B cell (primary cell): ENCODE measurements around the gene RABL6. TPM values are rescaled to one million over a fixed set of nuclear protein-coding genes. Genes with fewer than 3 reads are reported as not detected.

ENCODE experiments used
- ATAC-seq: fragments of 200-7000 bp; cut with Tn5 transposase; one replicate; pipeline ENCODE4 v1.10.0; 2021; ENCODE audit warnings: low read depth, mild to moderate bottlenecking, moderate number of reproducible peaks, moderate library complexity
- CTCF ChIA-PET: fragments of 350-600 bp; sonication (Branson Sonifier 250); formaldehyde crosslinking; loops from one replicate; lab custom pipeline; 2021; ENCODE audit warnings: antibody characterized with exemption, inconsistent platforms; lab: Charles Lee
- POLR2A ChIA-PET: fragments of 350-600 bp; sonication (Branson Sonifier 250); formaldehyde crosslinking; loops from one replicate; lab custom pipeline; 2021; ENCODE audit warnings: antibody characterized with exemption; lab: Charles Lee
- DNase-seq: peaks from one replicate; pipeline ENCODE4 v3.0.0; 2013
- H2AFZ ChIP-seq: 2 replicates; pipeline ENCODE4 v1.6.1; 2012; ENCODE audit warnings: mild to moderate bottlenecking, low read depth, low read length; ENCODE audit not compliant: insufficient read depth, poor library complexity, severe bottlenecking
- H3K27ac ChIP-seq, 2 donors: 1 replicate in 1 of 2; 2 replicates in 1 of 2; pipeline ENCODE4 v1.5.1; 2012 to 2013; ENCODE audit warnings: low read length in 2 of 2, mild to moderate bottlenecking in 2 of 2, moderate library complexity in 1 of 2
- H3K27me3 ChIP-seq, 4 experiments: fragments of 200-600 bp in 1 of 4; sonication (generic) in 1 of 4; replicated peaks in 1 of 4; 1 replicate in 2 of 4; 2 replicates in 2 of 4; pipeline versions ENCODE4 v1.6.1 to v1.7.0; 2013 to 2016; ENCODE audit warnings: low read length in 3 of 4, mild to moderate bottlenecking in 2 of 4, mixed read lengths in 1 of 4, moderate library complexity in 1 of 4; ENCODE audit not compliant: insufficient read depth in 4 of 4, control insufficient read depth in 3 of 4; ENCODE audit errors: control extremely low read depth in 1 of 4
- H3K36me3 ChIP-seq, 2 experiments: replicated peaks in 1 of 2; 1 replicate in 1 of 2; 2 replicates in 1 of 2; pipeline versions ENCODE4 v1.6.1 to v1.7.1; 2013; ENCODE audit warnings: low read length in 1 of 2; ENCODE audit not compliant: insufficient read depth in 2 of 2, control insufficient read depth in 1 of 2; ENCODE audit errors: control extremely low read depth in 1 of 2, extremely low read depth in 1 of 2
- H3K4me1 ChIP-seq, 2 donors: fragments of 200-600 bp in 1 of 2; sonication (generic) in 1 of 2; 1 replicate in 1 of 2; 2 replicates in 1 of 2; pipeline versions ENCODE4 v1.5.1 to v1.6.1; 2013 to 2017; ENCODE audit warnings: low read length in 2 of 2; ENCODE audit not compliant: control insufficient read depth in 2 of 2, insufficient read depth in 2 of 2
- H3K4me2 ChIP-seq: replicated peaks from 2 replicates; pipeline ENCODE3; 2012; ENCODE audit warnings: mild to moderate bottlenecking, low read depth, low read length; ENCODE audit not compliant: poor library complexity, severe bottlenecking
- H3K4me3 ChIP-seq, 5 experiments: fragments of 200-600 bp in 1 of 5; sonication (generic) in 1 of 5; 1 replicate in 3 of 5; 2 replicates in 2 of 5; pipeline versions ENCODE4 v1.5.1 to v1.7.0; 2011 to 2016; ENCODE audit warnings: low read length in 4 of 5, mild to moderate bottlenecking in 4 of 5, low read depth in 2 of 5, control low read depth in 1 of 5, moderate library complexity in 1 of 5; ENCODE audit not compliant: insufficient read depth in 1 of 5; ENCODE audit errors: control extremely low read depth in 1 of 5, extremely low read depth in 1 of 5
- H3K79me2 ChIP-seq: fragments of 200-600 bp; sonication (generic); one replicate; pipeline ENCODE4 v1.6.0; 2016; ENCODE audit warnings: low read length; ENCODE audit not compliant: control insufficient read depth, insufficient read depth
- H3K9ac ChIP-seq: fragments of 200-600 bp; sonication (generic); 2 replicates; pipeline ENCODE4 v1.6.1; 2017; ENCODE audit warnings: mild to moderate bottlenecking, low read length, moderate library complexity
- H3K9me3 ChIP-seq, 3 donors: one replicate each; pipeline versions ENCODE4 v1.6.1 to v1.7.1; 2013; ENCODE audit warnings: low read length in 2 of 3; ENCODE audit not compliant: control insufficient read depth in 2 of 3, insufficient read depth in 1 of 3; ENCODE audit errors: control extremely low read depth in 1 of 3
- H4K20me1 ChIP-seq: 2 replicates; pipeline ENCODE4 v1.6.0; 2012; ENCODE audit warnings: mild to moderate bottlenecking, low read length; ENCODE audit not compliant: insufficient read depth, control insufficient read depth, poor library complexity, severe bottlenecking
- H3K27ac Mint-ChIP-seq: one replicate; pipeline ENCODE4 v1.8.0; 2021; ENCODE audit warnings: mixed read lengths
- H3K27me3 Mint-ChIP-seq: one replicate; pipeline ENCODE4 v1.8.0; 2021; ENCODE audit warnings: mixed read lengths
- H3K4me1 Mint-ChIP-seq: one replicate; pipeline ENCODE4 v1.8.0; 2021; ENCODE audit warnings: mixed read lengths
- H3K4me3 Mint-ChIP-seq: one replicate; pipeline ENCODE4 v1.8.0; 2021; ENCODE audit warnings: mixed read lengths
- H3K9me3 Mint-ChIP-seq: one replicate; pipeline ENCODE4 v1.8.0; 2022; ENCODE audit warnings: mixed read lengths; ENCODE audit not compliant: insufficient read depth
- EZH2 ChIP-seq: IDR thresholded peaks from 2 replicates; pipeline ENCODE4 v1.6.1; 2012; ENCODE audit warnings: borderline replicate concordance, low read depth, mild to moderate bottlenecking, moderate library complexity, low read length; ENCODE audit not compliant: insufficient read depth, poor library complexity, severe bottlenecking
- WGBS: methylation state at CpG from one replicate; pipeline ENCODE4 v1.1.5; 2013; ENCODE audit warnings: missing lambda C conversion rate; ENCODE audit not compliant: insufficient coverage; 5-methylcytosine and 5-hydroxymethylcytosine counted together
- intact Hi-C: fragments of 100-400 bp; cut with micrococcal nuclease; formaldehyde crosslinking; loops from one replicate; pipeline ENCODE4 v1.10.0; 2022
- polyA plus RNA-seq: library from polyadenylated mRNA; depleted of rRNA; stranded (reverse); fragments of >200 nt; gene quantifications from 2 replicates; pipeline ENCODE4 v1.2.3, GENCODE V29; 2012
- total RNA-seq, 2 donors: library from RNA; stranded (reverse); fragments of 120-200 nt in 1 of 2; gene quantifications; 1 replicate in 1 of 2; 2 replicates in 1 of 2; pipeline versions ENCODE4 v1.2.3 to v1.2.4, GENCODE V29; 2013 to 2022
- TF ChIP-seq, protein P1 (sequence below): fragments of 200-600 bp; IDR thresholded peaks from one replicate; pipeline ENCODE4 v1.8.0; 2022; ENCODE audit warnings: antibody characterized with exemption, mild to moderate bottlenecking

Gene RABL6
- total and polyA plus RNA-seq, 2 donors (not counting 1 experiment from before 2014, with no cell fraction given): 33.6 to 70.5 TPM

DNA sequence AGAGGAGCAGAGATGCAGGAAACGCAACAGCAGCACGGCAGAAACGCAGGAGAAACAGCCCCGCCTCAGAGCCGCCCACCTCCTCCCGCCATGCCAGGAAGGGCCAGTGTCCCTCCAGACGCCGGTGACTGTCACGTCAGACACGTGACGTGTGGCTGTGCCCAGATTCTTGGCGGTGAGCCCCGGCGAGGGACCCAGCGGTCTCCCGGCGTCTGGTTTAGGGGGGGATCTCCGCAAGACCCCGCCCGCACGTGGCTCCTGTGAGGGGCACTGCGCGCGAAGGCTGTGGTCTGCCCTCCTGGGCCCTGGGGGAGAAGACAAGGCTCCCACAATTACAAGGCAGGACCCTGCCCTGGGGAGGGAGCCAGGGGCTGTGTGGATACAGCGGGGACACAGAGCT lies 47.3 kb upstream of the RABL6 start:
- intact Hi-C loops: no loop called here
- H3K4me3 Mint-ChIP-seq: peak overlapping the region; percentile 71
- H2AFZ ChIP-seq: no peak overlapping the region

More for the DNA sequence above, 47.3 kb upstream of the RABL6 start:
- no peak for TF ChIP-seq EZH2
- TF ChIP-seq, protein P1, sequence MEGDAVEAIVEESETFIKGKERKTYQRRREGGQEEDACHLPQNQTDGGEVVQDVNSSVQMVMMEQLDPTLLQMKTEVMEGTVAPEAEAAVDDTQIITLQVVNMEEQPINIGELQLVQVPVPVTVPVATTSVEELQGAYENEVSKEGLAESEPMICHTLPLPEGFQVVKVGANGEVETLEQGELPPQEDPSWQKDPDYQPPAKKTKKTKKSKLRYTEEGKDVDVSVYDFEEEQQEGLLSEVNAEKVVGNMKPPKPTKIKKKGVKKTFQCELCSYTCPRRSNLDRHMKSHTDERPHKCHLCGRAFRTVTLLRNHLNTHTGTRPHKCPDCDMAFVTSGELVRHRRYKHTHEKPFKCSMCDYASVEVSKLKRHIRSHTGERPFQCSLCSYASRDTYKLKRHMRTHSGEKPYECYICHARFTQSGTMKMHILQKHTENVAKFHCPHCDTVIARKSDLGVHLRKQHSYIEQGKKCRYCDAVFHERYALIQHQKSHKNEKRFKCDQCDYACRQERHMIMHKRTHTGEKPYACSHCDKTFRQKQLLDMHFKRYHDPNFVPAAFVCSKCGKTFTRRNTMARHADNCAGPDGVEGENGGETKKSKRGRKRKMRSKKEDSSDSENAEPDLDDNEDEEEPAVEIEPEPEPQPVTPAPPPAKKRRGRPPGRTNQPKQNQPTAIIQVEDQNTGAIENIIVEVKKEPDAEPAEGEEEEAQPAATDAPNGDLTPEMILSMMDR: no peak
- Mint-ChIP-seq H3K4me1 (peaks cover 52% of the 10 kb centered on the region), H3K27me3 (no peaks in the 10 kb centered on the region), H3K27ac (peak overlapping the region; percentile 88), H3K9me3 (no peaks in the 10 kb centered on the region)
- DNase-seq (no peak), ATAC-seq (no peak)
- Histone ChIP-seq H3K9me3 (peaks cover 0 to 29% (median 3%) of the 10 kb centered on the region in 3 donors), H3K4me2 (peak overlapping the region; percentile 50), H3K79me2 (peaks cover 3% of the 10 kb centered on the region), H3K9ac (no peak overlapping the region), H4K20me1 (no peaks in the 10 kb centered on the region), H3K4me1 (peaks cover 42 to 76% of the 10 kb centered on the region in 2 donors), H3K27me3 (peaks cover 0 to 3% (median 0%) of the 10 kb centered on the region in 4 experiments), H3K36me3 (no peaks in the 10 kb centered on the region), H3K27ac (no peak overlapping the region), H3K4me3 (no peak overlapping the region)
- ChIA-PET POLR2A (interaction anchor here (0.6 to 6.1 kb wide), 4 partner anchors 11 to 523 kb away, joined by 3 to 83 read pairs (median 22); partner anchors contain the start of gene LCN6), CTCF (interaction anchor here (0.9 to 4.9 kb wide), 6 partner anchors 9 to 272 kb away, joined by 3 to 102 read pairs (median 6); partner anchors contain the start of gene FUT7)
- 86% methylated on average over 25 of the region's 25 CpGs for WGBS
